ENCODE results near the gene ROR1. TPM values are rescaled to one million over a fixed set of nuclear protein-coding genes. Genes with fewer than 3 reads are reported as not detected.
A peak's percentile ranks its signal among the peaks of the same experiment; 100 is the strongest.

Gene ROR1
- polyA plus RNA-seq, 1 of the 3 experiments (the other 2 are of a cell fraction), result 4.0 TPM

- no peak for DNase-seq
- Histone ChIP-seq H3K9me2 (no peaks in the 10 kb centered on the region), H3K4me2 (no peak overlapping the region), H3K36me3 (replicated peaks in 1 of 2; ENCODE audit: control insufficient read depth in 1 of 2, insufficient read depth in 2 of 2, low read length in 1 of 2) (no peaks in the 10 kb centered on the region), H3F3A (replicated peaks; ENCODE audit: insufficient read depth) (no peaks in the 10 kb centered on the region), H3K4me3 (ENCODE audit: low read depth in 2 of 2, low read length in 1 of 2) (no peak overlapping the region), H4K20me1 (ENCODE audit: insufficient read depth) (no peaks in the 10 kb centered on the region), H3K9me3 (no peaks in the 10 kb centered on the region), H3K9ac (no peak overlapping the region), H3K27me3 (ENCODE audit: insufficient read depth) (no peaks in the 10 kb centered on the region), H3K27ac (ENCODE audit: low read depth in 2 of 2, low read length in 1 of 2) (peak overlapping the region in 1 of 2 experiments; percentile 73; a peak in 2 of 4 replicates), H3K79me2 (ENCODE audit: insufficient read depth) (no peaks in the 10 kb centered on the region), H2AFZ (ENCODE audit: low read depth) (no peak overlapping the region), H3K4me1 (ENCODE audit: control insufficient read depth in 1 of 2, insufficient read depth in 2 of 2, low read depth in 1 of 2, low read length in 1 of 2) (peaks cover 0 to 4% of the 10 kb centered on the region in 2 experiments; a peak in 2 of 4 replicates)
- ChIA-PET POLR2A (no interaction called here), CTCF (interaction anchor here (0.5 to 3.3 kb wide), 20 partner anchors 12 to 308 kb away, joined by 3 to 33 read pairs (median 3); partner anchors contain the start of gene ROR1)
- 88% methylated on average over 1 of the region's 1 CpG for WGBS (ENCODE audit: low lambda C conversion rate)
- TF ChIP-seq TCF12 (IDR thresholded peaks at IDR 0.05) (no peak), TEAD4 (IDR thresholded peaks at IDR 0.05; ENCODE audit: borderline replicate concordance, insufficient read depth) (no peak), IRF3 (IDR thresholded peaks at IDR 0.05; ENCODE audit: low read depth, low read length) (no peak), GATA2 (CRISPR knock-in tag; IDR thresholded peaks at IDR 0.05) (no peak), USF1 (IDR thresholded peaks at IDR 0.05; ENCODE audit: borderline replicate concordance, low read depth) (no peak), RFX5 (IDR thresholded peaks at IDR 0.05; ENCODE audit: low read length) (no peak), JUND (IDR thresholded peaks at IDR 0.05) (no peak), POLR2AphosphoS5 (IDR thresholded peaks at IDR 0.05; ENCODE audit: low read depth, low read length) (no peak), SIN3A (IDR thresholded peaks at IDR 0.05; ENCODE audit: borderline replicate concordance, low read depth, low read length) (no peak), ELF1 (IDR thresholded peaks at IDR 0.05) (no peak), MEF2A (IDR thresholded peaks at IDR 0.05; ENCODE audit: borderline replicate concordance, low read depth) (no peak), RCOR1 (IDR thresholded peaks at IDR 0.05; ENCODE audit: low read length) (no peak), MAX (IDR thresholded peaks at IDR 0.05; ENCODE audit: low read depth) (no peak), RAD21 (IDR thresholded peaks at IDR 0.05; ENCODE audit: low read length) (no peak), TAF1 (IDR thresholded peaks at IDR 0.05; ENCODE audit: borderline replicate concordance, low read depth, low read length) (no peak), NFIC (IDR thresholded peaks at IDR 0.05; ENCODE audit: borderline replicate concordance) (no peak), EZH2phosphoT487 (IDR thresholded peaks at IDR 0.05; ENCODE audit: borderline replicate concordance, low read depth) (no peak), PBX3 (IDR thresholded peaks at IDR 0.05) (no peak), SMC3 (IDR thresholded peaks at IDR 0.05; ENCODE audit: low read depth, low read length) (no peak)
- TF ChIP-seq, protein P1, sequence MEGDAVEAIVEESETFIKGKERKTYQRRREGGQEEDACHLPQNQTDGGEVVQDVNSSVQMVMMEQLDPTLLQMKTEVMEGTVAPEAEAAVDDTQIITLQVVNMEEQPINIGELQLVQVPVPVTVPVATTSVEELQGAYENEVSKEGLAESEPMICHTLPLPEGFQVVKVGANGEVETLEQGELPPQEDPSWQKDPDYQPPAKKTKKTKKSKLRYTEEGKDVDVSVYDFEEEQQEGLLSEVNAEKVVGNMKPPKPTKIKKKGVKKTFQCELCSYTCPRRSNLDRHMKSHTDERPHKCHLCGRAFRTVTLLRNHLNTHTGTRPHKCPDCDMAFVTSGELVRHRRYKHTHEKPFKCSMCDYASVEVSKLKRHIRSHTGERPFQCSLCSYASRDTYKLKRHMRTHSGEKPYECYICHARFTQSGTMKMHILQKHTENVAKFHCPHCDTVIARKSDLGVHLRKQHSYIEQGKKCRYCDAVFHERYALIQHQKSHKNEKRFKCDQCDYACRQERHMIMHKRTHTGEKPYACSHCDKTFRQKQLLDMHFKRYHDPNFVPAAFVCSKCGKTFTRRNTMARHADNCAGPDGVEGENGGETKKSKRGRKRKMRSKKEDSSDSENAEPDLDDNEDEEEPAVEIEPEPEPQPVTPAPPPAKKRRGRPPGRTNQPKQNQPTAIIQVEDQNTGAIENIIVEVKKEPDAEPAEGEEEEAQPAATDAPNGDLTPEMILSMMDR (IDR thresholded peaks at IDR 0.05), result no peak
Observed at GRCh38 chr1:63934697-63935096, 160.9 kb downstream of the ROR1 start.
